ENCODE results near the gene KCTD14.

GRCh38 chr11:78037825-78038620 is 14.9 kb upstream of the KCTD14 start:
- TF ChIP-seq DACH1 (IDR thresholded peaks at IDR 0.05; ENCODE audit: partially characterized antibody) (no peak), REST (IDR thresholded peaks at IDR 0.05; ENCODE audit: borderline replicate concordance) (no peak), REST (CRISPR knock-in tag; IDR thresholded peaks at IDR 0.05; ENCODE audit: low read depth) (no peak), HDAC1 (IDR thresholded peaks at IDR 0.05) (no peak), MYC (IDR thresholded peaks at IDR 0.05; ENCODE audit: low read depth, low read length) (no peak), MYC (CRISPR knock-in tag; IDR thresholded peaks at IDR 0.05; ENCODE audit: borderline replicate concordance, low read depth) (no peak), CTCF (IDR thresholded peaks at IDR 0.05 in 2 of 3, conservative IDR thresholded peaks at IDR 0.05 in 1 of 3; ENCODE audit: insufficient read depth in 2 of 3, low read depth in 1 of 3, low read length in 3 of 3) (no peak), CC2D1A (IDR thresholded peaks at IDR 0.05) (no peak), RCOR1 (IDR thresholded peaks at IDR 0.05; ENCODE audit: borderline replicate concordance in 1 of 2, low read depth in 2 of 2, low read length in 2 of 2) (no peak), KLF13 (tag; IDR thresholded peaks at IDR 0.05; ENCODE audit: borderline replicate concordance, low read depth) (no peak), E2F1 (CRISPR knock-in tag; IDR thresholded peaks at IDR 0.05) (no peak), NONO (IDR thresholded peaks at IDR 0.05; ENCODE audit: low read depth in 2 of 2, low read length in 1 of 2) (no peak)
